Left renal cortex interstitium (tissue), 4 donors: ENCODE measurements around the gene SLC43A3. TPM values are rescaled to one million over a fixed set of nuclear protein-coding genes. Genes with fewer than 3 reads are reported as not detected.
"Not testable (repeated sequence)": the region's sequence is repeated elsewhere in the genome, so short reads cannot be mapped to it uniquely, and the experiment has no call there.

Experiments used
- DNase-seq, 4 donors: peaks; one replicate each; pipeline ENCODE4 v3.0.0-alpha.2; 2013; ENCODE audit warnings: low read depth in 4 of 4, low spot score in 2 of 4, missing footprints in 1 of 4
- polyA plus RNA-seq, 4 donors: library from polyadenylated mRNA; unstranded; fragments of 120-200 nt; gene quantifications; one replicate each; pipeline ENCODE4 v1.2.1, GENCODE V29; 2013; ENCODE audit not compliant: insufficient read length in 4 of 4

The SLC43A3 gene
- polyA plus RNA-seq, 4 donors, result 19.8 to 24.7 (median 22.7) TPM

DNA sequence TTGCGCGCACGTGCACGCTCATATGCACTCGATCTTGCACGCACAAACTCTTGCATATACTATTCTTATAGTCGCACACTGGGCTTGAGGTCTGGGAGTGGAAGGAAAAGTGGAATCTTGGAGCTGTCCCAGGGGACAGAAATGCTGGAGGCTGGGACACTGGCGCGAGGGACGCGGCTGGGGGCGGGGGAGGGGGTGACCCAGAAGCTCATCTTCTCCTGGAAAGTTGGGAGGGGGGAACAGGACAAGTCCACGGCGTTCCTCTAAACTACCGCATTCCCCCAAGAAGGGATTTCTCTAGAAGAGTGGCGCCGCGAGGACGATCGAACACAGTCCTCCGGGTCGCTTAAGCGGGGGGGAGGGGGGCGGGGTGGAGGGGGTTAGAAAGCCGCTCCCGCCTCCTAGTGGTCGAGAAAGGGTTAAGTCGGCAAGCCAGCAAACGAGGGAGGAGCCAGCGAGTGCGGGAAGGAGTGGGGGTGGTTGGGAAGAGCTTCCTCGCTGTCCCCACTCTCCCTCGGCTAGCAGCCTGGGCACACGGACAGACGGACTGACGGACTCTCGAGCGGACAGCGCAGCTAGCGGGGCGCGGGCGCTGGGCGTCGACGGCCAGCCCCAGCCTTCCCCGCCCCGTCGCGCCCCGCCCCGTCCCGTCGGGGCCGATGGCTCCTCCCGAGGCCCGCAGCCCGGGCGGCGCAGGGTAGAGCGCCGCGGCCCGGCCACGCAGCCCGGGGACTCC is 33.3 kb upstream of the SLC43A3 start, which contains the start of gene RTN4RL2:
Gene RTN4RL2 (plus strand): TSS at position 507 of the 736 bp plus-strand sequence. CDS start 338 bp downstream, outside the sequence.
- DNase-seq, result no peak

DNA sequence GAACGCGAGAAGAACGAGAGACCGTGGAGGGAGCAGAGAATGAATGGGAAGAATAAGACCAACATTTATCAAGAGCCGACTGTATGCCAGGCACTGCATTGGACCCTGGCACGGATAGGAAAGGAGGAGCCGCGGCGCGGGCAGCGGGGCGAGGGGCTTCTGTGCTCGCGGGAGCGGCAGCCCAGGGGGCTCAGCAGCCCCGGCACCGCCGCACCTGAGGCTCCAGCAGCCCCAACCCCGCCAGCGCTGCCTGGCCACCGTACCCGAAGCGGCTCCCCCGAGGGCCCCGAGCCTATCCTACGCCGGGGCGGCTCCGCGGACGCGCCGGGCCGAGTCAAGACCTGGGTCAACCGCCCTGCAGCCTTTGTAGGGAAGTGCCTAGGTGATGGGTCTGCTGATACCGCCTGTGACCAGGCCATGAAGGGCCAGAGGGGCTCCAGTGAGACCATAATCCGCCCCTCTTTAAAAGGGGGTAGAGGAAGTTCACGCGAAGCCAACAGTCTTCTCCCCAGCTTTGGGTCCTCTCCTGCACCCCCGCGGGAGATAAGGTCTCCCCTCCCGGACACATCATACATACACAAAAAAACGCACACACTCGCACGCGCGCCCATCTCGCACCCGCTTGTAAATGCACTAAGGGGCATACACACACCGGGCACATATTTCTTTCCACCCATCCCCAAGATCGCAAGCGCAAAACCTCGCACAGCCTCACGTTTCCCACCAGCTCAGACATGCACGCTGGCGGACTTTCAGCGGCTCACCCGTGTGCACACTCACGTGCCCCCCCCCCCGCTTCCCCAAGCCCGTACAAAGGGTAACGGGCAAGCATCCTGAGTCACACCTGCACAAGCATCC is 32.5 kb upstream of the SLC43A3 start:
- DNase-seq, result no peak

DNA sequence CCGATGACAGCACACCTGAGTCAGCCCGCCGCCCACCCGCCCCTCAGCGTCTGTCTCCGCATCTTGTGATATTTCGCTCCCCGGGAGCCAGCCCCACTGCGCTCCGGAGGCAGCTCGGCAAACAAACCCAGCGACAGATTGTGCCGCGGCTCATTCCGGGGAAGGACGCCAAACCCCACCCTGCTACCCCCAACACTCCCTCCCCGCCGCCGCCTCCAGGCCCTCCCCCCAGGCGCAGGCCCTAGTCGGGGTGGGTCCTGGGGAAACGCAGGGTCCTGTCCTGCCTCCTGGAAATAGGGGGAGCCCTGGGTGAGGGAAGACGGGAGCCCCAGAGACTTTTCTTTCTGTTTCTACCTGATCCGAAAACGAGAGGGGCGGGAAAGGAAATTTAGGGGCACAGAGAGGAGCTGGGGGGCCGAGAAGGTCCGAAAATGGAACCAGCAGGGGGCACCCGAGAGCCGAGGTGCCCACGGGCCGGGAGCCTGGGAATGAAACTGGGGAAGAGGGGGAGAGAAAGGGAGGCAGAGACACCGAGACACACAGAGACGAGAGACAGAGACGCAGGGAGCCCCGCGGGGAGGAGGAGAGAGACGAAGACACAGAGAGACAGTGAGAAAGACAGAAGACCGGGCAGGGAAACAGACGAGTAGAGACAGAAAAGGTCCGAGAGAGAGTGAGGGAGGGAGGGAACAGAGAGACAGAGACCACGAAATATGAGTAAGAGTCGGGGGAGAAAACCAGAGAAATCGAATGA is 31.7 kb upstream of the SLC43A3 start:
- DNase-seq, result no peak

DNA sequence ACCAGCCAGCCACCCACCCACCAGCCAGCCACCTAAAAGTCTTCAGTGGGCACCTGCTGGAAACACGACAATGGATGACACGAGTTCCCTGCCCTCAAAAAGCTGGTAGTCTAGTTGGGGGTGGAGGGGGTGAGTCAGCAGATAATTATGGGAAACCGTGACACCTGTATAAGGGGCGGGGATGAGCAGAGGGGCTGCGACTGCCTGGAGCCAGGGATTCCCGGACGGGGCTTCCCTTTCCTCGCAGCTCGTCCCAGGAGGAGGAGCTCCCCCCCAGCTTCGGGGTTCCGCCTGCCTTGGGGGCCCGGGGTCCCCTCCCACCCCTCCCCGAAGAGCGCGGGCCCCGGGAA is 31.1 kb upstream of the SLC43A3 start:
- DNase-seq, result no peak

DNA sequence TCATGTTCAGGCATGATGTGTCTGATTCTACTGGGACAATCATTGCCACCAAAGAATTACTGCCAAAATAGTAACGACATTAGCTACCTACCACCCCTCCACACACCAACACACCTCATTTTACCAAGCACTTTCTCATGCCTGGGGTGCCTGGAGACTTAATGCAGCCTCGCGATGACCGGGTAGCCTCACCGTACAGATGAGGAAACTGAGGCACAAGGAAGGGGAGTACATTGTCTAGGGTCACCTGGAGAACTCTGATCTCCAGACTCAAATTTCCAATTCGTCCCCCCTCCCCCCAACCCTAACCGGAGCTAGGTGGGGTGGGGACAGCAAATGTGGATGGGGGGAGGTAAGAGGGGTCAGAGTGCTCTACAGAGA is 30.7 kb upstream of the SLC43A3 start:
- no peak for DNase-seq

DNA sequence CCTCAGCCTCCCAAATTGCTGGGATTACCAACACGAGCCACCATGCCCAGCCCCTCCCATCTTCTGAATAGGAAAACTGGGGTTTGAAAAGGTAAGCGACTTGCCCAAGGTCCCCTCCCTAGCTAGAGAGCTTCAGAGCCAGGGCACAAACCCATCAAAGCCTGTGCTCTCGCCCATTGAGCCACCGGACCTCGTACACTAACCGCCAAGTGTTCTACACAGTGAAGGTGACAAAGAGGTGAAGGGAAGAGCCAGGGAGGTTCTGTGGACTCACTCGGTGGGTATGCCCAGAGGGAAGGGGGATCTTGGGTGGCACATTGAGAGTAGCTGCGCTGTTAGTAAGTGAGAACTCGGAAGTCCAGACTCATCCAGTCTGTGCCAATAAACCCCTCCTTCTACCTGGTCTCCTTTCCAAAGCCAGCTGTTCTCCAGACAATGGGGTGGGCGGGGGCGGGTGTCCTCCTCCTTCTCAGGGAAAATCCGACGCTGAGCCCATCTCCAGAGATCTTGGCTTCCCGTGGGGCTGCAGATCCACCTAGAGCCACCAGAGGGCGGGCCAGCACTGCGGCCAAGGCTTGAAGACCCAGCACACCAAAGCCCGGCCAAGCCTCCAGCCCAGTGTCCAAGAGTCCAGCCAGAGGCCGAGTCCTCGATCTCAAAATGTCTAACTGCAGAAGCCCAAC is 30.2 kb upstream of the SLC43A3 start:
- no peak for DNase-seq

DNA sequence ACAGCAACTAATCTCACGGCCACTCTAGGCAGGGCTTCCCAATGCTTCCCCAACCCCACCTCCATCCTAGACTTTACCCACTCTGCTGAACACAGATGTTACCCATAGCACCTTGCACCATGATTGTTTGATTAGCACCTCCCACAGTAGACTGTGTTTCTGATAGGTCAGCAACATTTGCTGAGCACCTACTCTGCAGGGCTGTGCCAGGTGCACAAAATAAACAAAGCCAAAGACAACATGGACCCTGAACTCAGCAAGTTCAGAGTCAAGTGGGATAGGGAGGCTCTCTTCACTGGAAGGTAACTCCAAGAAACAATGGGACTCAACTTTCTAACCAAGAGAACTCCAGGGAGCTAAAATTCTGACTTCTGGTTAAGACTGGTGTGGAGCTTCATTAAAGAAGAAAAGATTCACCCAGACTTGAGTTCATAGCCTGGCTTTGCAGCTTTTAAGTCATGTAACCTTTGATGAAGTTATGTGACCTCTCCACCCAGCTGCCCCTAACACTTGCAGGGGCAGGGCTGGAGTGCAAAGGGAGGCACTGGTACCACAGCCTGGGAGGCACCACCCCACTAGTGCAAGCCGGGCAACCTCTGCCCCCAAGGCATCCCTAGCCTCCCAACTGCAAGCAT is 26.7 kb upstream of the SLC43A3 start:
- no peak for DNase-seq

DNA sequence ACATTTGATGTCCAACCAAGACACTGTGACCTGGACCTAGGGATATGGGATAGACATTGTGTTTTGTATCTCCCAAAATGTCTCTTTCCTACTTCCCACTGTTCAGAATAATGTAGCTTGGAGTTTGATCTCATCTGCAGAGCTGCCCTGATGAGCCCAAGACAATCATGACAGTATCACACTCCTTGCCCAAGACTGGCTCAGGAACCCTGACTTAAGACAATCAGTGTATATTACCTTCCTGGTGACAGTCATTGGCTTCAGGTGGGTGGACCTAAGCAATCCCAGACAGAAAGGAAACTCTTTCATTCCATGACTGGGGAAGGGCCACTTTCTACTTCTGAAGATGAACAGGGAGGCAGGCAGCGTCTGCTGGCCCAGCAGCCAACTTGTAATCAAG is 19.1 kb upstream of the SLC43A3 start:
- no peak for DNase-seq

DNA sequence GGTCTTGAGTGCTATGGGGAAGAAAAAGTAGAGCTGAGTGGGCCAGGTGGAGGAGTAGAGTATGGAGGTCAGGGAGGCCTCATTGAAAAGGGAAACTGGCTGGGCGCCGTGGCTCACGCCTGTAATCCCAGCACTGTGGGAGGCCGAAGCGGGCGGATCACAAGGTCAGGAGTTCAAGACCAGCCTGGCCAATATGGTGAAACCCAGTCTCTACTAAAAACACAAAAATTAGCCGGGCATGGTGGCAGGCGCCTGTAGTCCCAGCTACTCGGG is 18.1 kb upstream of the SLC43A3 start:
- DNase-seq, result not testable (repeated sequence)

DNA sequence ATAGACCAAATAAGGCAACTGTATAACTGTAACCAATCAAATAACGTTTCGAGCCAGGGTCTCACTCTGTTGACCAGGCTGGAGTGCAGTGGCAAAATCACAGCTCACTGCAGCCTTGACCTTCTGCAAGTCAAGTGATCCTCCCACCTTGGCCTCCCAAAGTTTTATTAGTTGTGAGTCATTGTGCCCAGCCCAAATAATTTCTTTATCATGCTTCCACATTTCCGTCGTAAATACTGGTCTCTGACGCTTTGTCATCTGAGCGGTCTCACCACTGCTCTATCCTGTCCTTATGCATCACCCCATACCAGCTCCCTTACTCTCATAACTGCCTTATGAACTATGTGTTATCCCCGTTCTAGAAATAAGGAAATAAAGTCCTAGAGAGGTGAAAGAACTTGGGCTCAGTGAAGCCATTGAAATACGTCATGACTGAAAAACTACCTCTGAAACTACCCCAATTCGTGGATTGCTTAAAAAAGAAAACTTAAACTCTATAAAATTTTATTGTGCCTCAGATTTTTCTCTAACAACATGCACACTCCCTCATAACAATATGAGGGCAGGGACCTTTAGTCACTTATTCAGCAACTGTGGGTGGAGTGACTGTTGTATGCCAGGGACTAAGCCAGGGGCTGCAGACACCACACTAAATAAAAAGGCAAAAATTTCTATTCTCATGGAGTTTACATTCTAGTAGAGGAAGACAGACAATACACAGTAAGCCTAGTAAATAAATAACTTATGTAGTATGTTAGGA is 17.6 kb upstream of the SLC43A3 start:
- DNase-seq, result no peak

DNA sequence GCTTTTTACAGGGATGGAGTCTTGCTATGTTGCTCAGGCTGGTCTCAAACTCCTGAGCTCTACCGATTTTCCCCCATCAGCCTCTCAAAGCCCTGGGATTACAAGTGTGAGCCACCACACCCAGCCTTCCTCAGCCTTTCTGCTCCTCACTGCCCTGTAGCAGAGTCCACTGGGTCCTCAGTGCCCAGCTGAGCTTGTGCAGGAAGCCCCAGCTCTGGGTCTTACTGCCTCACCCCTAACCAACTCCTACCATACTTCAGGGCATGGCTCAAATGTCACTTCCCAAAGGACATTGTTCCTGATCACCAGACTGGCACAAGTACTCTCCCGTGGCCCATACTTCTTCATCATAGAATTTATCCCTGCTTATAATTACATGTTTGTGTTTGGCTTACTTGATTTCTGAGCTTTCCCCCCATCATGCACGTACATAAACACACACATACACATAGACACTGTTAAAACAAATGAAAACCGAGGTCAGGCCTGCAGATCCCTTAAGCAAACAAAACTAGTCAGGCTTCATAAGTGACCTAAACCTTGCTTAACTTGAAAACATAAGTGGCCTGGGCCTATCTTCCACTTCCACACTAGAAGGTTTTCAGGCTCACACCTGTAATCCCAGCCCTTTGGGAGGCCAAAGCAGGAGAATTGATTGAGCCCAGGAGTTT is 14.0 kb upstream of the SLC43A3 start:
- no peak for DNase-seq

DNA sequence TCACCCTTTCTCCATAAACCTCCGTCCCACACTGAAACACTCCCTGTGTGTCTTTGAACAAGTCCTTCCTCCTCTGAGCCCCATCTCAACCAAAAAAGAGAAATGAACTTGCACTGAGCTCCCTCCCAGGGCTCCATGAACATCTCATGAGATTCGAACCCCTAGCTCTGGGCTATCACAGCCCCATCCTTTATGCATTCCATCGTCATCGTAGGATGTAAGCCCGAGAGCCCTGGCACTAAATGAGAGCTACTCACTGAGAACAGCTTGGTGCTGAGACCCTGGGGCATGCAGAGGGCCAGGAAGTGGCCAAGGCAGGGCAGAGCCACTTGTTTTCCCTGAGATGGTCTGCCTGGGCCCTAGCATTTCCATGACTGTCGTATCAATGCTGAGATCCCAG is 12.9 kb upstream of the SLC43A3 start:
- DNase-seq, result no peak

DNA sequence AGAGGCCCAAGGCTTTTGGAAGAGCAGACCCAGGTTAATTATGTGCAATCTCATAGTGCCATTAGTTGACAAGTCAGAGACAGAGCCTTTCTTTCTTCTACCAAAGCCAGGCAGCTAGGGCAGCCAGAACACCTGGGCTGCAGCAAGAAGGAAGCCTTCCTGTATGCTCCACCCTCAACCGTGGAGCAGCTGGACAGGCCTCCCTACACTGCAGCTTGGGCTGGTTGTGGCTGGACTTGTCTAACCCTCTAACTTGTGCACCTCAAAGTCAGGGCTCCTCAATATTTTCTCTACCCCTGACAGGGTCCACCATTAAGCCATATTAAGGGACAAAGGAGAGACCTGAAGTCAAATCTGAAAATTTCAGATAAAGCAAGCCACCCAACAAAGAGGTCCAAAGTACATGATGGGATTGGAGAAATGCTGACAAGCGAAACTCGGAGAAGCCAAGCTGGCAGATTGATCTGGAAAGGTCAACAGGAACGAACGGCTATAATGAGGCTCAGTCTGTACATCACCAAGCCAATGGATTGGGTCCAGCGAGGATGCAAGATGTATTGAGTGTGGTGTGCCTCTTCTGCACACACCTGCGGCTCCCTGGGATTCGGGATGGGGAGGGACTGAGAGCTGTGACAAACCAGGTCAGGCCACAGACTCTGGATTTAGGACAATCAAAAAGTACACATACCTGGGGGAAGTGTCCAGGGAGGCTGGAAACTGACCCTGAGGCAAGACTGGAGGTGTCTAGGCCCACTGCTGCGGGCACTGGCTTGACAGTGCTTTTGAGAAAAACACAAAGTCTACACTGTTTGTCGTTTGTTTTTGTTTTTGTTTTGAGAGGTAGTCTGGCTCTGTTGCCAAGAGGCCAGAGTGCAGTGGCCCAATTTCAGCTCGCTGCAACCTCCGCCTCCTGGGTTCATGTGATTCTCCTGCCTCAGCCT is 11.7 kb upstream of the SLC43A3 start:
- DNase-seq, result no peak

DNA sequence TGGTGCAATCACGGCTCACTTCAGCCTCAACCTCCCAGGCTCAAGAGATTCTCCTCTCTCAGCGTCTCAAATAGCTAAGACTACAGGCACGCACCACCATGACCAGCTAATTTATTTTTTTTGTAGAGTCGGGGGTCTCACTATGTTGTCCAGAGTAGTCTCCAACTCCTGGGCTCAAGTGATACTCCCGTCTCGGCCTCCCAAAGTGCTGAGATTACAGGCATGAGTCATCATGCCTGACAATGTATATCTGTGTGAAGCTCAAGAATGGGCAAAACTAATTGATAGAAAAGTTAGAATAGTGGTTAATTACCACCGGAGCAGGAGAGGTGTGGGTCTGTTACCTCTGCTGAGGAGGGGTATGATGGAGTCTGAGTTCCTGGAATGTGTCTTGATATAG is 9.1 kb upstream of the SLC43A3 start:
- no peak for DNase-seq

DNA sequence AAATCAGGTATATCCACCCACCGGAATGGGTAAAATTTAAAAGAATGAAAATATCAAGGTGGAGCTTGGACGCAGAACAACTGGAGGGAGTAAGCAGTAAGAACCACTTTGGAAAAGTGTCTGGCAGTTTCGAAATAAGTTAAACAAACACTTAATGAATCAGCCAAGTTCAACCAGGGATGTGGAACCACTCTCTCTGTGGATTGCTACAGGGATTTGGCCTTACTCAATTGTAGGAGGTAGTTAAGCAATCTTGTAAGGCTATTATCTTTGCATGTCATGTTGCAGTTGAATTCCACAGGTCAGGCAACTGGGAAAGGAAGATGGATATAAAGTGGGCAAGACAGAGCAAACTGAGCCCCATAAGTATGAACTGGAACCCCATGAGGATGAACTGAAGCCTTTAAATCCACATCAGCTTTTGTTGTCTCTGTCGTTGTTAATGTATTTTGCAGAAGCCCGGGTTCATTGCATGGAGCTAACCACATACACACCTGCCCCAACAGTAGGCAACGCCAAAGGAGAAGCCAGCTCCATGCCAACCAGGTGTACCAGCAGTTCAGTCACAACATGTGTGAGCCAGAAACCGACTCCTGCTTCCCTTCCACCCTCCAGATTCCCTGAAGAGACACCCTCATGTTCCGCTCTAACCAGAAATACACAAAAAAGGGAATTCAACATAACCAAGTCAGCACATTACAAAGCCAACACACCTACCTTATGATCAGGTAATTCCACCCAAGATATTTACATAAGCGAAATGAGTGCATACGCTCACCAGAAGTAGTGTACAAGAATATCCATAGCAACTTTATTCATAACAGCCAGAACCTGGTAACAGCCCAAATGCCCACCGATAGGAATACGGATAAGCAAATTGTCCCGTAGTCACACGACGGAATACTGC is 8.0 kb upstream of the SLC43A3 start:
- DNase-seq, result no peak

DNA sequence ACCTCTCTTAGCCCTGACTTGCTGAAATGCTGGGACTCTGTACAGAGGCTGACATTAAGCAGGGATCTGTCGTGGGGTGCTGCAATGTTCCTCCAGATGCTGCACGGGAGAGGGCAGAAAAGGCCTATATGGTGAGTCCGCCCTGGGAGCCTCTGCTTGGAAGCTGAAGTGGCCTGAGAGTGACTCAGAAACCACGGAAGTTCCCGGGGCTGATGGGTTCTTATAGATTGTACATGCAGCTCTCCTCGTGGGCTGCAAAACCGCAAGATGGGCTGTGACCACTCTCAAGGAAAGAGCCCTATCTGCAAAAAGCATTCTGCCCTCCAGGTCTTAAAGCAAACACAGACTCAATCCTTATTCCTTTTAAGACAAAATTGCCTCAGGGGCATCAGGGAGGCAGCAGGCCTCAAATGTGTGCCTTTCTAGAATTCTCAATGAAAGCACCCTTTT is 5.8 kb upstream of the SLC43A3 start:
- no peak for DNase-seq

DNA sequence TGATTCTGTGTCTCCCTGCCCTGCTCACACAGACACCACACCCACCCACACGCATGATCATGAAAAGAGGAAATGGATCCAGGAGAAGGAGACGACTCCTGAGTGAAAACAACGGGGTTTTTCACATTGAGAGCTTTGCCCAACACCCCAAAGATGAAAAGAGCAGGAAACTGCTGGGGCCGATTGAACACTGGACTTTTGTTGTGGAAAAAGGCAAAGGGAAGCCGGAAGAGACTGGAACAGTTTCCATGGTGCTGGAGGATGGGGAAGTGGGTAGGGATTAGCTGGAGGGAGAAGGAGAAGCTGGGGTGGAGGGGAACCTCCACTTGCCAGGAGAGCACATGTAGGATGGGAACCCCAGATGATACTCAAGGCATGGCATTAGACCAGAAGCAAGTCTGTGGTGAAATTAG is 5.2 kb upstream of the SLC43A3 start:
- DNase-seq, result no peak
